Measurements from ENCODE around the gene PGLYRP1.

The PGLYRP1 gene

DNA sequence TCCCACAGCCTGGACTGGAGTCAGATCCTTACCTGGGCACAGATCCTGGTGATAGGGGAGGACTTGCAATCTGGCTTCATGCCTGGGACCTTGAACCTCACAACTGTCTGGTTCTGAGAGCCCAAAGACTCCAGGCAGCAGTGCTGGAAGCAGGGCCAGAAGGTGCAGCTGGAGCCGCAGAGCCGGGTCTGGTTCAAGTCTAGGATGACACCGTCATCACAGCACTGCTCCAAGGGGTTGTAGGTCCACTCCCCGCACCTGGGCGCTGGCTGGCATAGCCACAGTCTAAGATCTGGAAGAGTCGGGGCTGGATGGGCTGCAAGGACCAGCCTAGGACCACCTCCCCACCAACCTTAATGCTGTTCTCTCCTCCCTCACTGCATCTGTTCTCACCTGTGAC lies 17.3 kb upstream of the PGLYRP1 start:
- Histone ChIP-seq H3K4me2 (ENCODE audit: low read length) (no peak overlapping the region), H3K36me3 (replicated peaks; ENCODE audit: low read depth, low read length) (no peaks in the 10 kb centered on the region), H2AFZ (ENCODE audit: low read depth, low read length) (no peak overlapping the region), H3K27ac (ENCODE audit: low read length) (no peak overlapping the region), H3K4me3 (ENCODE audit: low read length) (no peak overlapping the region), H3K27me3 (ENCODE audit: low read depth, low read length) (peaks cover 42% of the 10 kb centered on the region), H4K20me1 (ENCODE audit: insufficient read depth, low read length) (no peaks in the 10 kb centered on the region), H3K79me2 (ENCODE audit: low read length) (no peaks in the 10 kb centered on the region), H3K9ac (ENCODE audit: low read length) (no peak overlapping the region), H3K4me1 (ENCODE audit: low read length) (no peaks in the 10 kb centered on the region), H3K9me3 (ENCODE audit: insufficient read depth, low read length) (no peaks in the 10 kb centered on the region)
- TF ChIP-seq EZH2phosphoT487 (IDR thresholded peaks at IDR 0.05; ENCODE audit: low read depth) = no peak
- TF ChIP-seq, protein P1, sequence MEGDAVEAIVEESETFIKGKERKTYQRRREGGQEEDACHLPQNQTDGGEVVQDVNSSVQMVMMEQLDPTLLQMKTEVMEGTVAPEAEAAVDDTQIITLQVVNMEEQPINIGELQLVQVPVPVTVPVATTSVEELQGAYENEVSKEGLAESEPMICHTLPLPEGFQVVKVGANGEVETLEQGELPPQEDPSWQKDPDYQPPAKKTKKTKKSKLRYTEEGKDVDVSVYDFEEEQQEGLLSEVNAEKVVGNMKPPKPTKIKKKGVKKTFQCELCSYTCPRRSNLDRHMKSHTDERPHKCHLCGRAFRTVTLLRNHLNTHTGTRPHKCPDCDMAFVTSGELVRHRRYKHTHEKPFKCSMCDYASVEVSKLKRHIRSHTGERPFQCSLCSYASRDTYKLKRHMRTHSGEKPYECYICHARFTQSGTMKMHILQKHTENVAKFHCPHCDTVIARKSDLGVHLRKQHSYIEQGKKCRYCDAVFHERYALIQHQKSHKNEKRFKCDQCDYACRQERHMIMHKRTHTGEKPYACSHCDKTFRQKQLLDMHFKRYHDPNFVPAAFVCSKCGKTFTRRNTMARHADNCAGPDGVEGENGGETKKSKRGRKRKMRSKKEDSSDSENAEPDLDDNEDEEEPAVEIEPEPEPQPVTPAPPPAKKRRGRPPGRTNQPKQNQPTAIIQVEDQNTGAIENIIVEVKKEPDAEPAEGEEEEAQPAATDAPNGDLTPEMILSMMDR (IDR thresholded peaks at IDR 0.05; ENCODE audit: low read depth, low read length) = no peak

DNA sequence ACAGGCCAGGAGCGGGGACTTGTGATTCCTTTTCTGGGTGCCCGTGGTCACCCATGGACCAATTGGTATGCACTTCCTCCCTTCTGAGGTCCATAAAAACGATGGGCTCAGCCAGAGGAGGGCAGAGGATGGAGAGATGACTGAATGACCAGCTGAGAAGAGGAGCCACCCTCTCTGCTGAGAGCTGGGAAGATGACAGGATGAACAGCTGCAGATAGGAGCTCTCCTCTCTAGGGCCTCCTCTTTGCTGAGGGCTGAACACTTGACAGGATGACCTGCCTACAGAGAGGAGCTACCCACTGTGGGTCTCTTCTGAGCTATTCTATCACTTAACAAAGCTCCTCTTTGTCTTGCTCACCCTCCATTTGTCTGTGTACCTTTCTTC lies 13.9 kb upstream of the PGLYRP1 start:
- Histone ChIP-seq H3K27me3 (ENCODE audit: low read depth, low read length) (peaks cover 24% of the 10 kb centered on the region), H3K4me1 (ENCODE audit: low read length) (no peaks in the 10 kb centered on the region), H3K79me2 (ENCODE audit: low read length) (no peaks in the 10 kb centered on the region), H3K9ac (ENCODE audit: low read length) (no peak overlapping the region), H4K20me1 (ENCODE audit: insufficient read depth, low read length) (no peaks in the 10 kb centered on the region), H3K4me3 (ENCODE audit: low read length) (no peak overlapping the region), H3K9me3 (ENCODE audit: insufficient read depth, low read length) (no peaks in the 10 kb centered on the region), H3K27ac (ENCODE audit: low read length) (no peak overlapping the region), H3K4me2 (ENCODE audit: low read length) (no peak overlapping the region), H3K36me3 (replicated peaks; ENCODE audit: low read depth, low read length) (no peaks in the 10 kb centered on the region), H2AFZ (ENCODE audit: low read depth, low read length) (no peak overlapping the region)
- TF ChIP-seq EZH2phosphoT487 (IDR thresholded peaks at IDR 0.05; ENCODE audit: low read depth) = no peak
- TF ChIP-seq, protein P1 (IDR thresholded peaks at IDR 0.05; ENCODE audit: low read depth, low read length) = no peak

DNA sequence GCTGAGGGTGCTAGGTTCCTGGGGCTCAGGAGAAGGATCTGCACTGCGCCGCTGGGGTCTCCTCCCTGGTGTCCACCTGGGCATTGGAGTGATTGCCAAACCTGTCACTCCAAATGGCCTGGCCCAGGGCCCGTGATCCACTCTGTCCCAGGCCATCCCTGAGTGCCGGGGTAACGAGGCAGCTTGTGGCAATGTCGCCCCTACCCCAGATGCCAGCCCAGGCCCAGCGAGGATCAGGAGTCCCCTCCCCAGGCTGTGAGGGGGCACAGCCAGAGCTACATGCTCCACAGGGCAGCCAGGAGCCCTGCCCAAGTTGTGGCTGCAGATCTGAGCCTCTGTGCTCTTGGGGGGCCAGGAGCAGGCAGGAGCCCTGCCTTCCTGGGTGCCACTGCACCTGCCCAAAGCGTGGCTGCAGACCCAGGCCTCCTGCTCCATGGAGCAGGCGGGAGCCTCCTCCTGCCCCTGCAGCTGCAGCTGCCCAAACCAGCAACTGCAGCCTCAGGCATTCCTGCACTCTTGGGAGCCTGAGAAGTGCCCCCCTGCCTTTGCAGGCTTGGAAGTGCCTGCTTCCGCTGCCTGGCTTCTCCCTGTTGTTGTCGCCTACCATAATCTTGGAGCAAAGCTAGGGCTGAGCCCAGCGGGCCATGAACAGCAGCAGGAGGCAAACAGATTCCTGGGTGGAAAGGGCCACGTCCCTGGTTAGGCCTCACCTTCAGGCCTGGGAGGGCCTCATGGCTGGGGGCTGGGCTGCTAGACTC lies 13.3 kb upstream of the PGLYRP1 start:
- H3K4me1 ChIP-seq (ENCODE audit: low read length) = no peaks in the 10 kb centered on the region
- no peaks in the 10 kb centered on the region for H3K9me3 ChIP-seq (ENCODE audit: insufficient read depth, low read length)
- peaks cover 19% of the 10 kb centered on the region for H3K27me3 ChIP-seq (ENCODE audit: low read depth, low read length)
- no peak overlapping the region for H3K27ac ChIP-seq (ENCODE audit: low read length)
- no peaks in the 10 kb centered on the region for H3K36me3 ChIP-seq (replicated peaks; ENCODE audit: low read depth, low read length)
- no peak overlapping the region for H3K9ac ChIP-seq (ENCODE audit: low read length)
- H3K4me2 ChIP-seq (ENCODE audit: low read length) = no peak overlapping the region
- H2AFZ ChIP-seq (ENCODE audit: low read depth, low read length) = no peak overlapping the region
- no peaks in the 10 kb centered on the region for H3K79me2 ChIP-seq (ENCODE audit: low read length)
- TF ChIP-seq, protein P1 (IDR thresholded peaks at IDR 0.05; ENCODE audit: low read depth, low read length) = no peak
- TF ChIP-seq EZH2phosphoT487 (IDR thresholded peaks at IDR 0.05; ENCODE audit: low read depth) = no peak
- no peak overlapping the region for H3K4me3 ChIP-seq (ENCODE audit: low read length)
- no peaks in the 10 kb centered on the region for H4K20me1 ChIP-seq (ENCODE audit: insufficient read depth, low read length)

DNA sequence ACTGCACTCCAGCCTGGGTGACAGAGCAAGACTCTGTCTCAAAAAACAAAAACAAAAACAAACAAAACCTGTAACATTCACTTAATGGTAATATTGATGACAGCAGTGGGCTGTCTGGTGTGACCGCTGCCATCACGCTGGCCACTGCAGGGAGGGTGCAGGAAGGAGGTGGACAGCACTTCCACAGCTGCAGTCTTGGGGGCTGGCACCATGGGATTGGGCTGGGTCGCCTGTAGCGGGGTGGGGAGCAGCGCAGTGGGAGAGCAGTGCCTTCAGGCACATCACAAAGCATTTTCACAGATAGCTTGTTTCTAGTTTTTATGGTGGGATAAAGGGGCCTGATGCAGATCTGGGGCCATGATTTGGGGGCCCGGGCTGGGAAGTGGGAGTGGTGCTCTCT lies 12.7 kb upstream of the PGLYRP1 start:
- H3K4me3 ChIP-seq (ENCODE audit: low read length) = no peak overlapping the region
- no peak overlapping the region for H3K9ac ChIP-seq (ENCODE audit: low read length)
- H3K27ac ChIP-seq (ENCODE audit: low read length) = no peak overlapping the region
- no peaks in the 10 kb centered on the region for H3K36me3 ChIP-seq (replicated peaks; ENCODE audit: low read depth, low read length)
- no peaks in the 10 kb centered on the region for H3K79me2 ChIP-seq (ENCODE audit: low read length)
- H3K4me1 ChIP-seq (ENCODE audit: low read length) = no peaks in the 10 kb centered on the region
- no peaks in the 10 kb centered on the region for H3K9me3 ChIP-seq (ENCODE audit: insufficient read depth, low read length)
- no peak for TF ChIP-seq EZH2phosphoT487 (IDR thresholded peaks at IDR 0.05; ENCODE audit: low read depth)
- TF ChIP-seq, protein P1 (IDR thresholded peaks at IDR 0.05; ENCODE audit: low read depth, low read length) = no peak
- H4K20me1 ChIP-seq (ENCODE audit: insufficient read depth, low read length) = no peaks in the 10 kb centered on the region
- no peak overlapping the region for H2AFZ ChIP-seq (ENCODE audit: low read depth, low read length)
- peaks cover 16% of the 10 kb centered on the region for H3K27me3 ChIP-seq (ENCODE audit: low read depth, low read length)
- no peak overlapping the region for H3K4me2 ChIP-seq (ENCODE audit: low read length)
